ENCODE results near the gene SLC17A7.

SLC17A7 gene

DNA sequence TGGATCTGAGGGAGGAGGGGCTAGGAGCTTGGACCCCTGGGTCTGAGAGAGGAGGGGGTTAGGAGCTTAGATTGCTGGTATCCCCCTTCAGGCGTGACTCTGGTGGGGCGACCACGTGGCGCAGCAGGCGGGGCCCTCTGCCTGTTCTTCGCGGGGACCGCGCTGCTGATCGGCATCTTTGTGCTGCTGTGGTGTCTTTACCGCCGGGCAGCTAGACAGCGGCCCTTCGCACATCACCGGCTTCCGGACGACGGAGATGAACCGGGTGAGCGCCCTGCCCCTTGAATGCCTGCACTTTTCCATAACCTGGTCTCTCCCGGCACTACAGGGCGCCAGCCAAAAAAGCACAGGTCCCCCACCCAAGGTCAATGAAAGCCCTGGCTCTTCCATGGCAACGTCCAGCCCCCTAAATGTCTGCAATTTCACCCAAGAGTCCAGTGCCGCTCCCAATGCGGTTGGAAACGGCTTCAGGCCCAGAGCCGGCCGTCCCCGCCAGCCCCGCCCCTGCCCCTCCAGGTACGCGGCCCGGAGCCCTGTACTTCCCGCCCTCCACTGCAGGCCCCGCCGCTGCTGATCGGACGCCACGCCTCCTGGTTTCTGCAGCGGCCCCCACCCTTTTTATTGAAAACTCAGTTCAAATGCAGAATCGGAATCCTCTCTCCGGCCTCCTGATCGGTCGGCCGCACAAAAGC is 13.3 kb downstream of the SLC17A7 start:
- DNase-seq (ENCODE audit: low spot score): no peak

DNA sequence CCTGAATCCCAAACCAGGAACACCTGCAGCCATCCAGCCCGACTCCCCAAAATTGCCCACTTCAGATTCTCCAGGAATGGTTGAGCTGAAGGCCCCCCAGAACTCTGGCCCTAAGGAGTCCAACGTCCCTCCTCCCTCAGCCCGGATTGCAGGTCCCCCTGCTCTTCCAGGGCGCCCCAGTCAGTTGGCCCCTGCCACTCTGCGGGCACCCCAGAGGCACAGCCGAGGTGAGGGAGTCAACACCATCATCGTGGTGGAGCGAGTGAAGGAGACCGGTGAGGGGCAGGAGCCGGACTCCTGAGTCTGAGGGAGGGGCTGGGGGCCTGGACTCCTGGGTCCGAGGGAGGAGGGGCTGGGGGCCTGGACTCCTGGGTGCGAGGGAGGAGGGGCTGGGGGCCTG is 14.0 kb downstream of the SLC17A7 start:
- DNase-seq (ENCODE audit: low spot score): no peak

DNA sequence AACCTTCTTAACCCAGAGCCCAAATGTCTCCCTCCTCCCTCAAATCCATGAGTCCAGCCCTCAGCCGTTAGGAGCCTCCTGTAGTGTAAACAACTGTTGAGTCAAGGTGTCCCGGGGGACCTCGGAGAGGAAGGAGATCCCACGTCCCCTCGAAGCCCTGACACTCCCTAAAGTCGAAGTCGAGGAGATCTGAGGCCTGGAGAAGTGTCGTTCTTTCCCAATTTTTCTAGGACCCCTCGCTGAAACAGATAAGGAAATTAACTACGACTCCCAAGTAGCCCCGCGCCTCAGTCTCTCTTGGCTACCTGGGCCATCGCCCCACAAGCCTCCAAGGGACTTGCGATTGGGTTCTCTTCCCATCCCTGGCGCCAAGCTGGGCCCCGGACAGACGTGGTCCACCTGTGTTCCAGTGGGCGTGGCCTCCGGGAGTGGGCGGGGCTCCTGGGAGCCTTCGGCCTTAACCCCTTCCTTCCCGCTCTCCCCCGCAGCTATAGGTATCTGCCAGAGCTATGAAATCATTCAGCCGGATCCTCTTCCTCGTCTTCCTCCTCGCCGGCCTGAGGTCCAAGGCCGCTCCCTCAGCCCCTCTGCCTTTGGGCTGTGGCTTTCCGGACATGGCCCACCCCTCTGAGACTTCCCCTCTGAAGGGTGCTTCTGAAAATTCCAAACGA is 15.3 kb downstream of the SLC17A7 start:
- DNase-seq (ENCODE audit: low spot score): no peak

DNA sequence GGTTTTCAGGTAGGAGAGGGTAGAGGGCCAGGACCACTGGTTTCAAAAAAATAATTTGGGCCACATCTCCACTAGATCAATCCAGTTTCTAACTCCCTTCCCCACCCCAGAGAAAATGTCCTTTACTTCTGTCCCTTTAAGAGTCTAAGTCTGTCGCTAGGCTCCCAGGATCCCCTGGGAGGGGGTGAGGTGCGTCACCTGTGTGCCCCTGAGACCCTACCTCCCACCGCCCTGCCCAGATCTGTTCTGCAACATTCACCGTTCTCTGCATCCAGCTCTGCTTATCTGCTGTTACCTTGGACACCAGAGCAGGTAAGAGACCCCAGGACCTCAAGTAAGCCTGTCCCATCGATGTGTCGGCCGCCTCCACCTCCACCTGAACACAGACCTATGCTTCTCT is 16.1 kb downstream of the SLC17A7 start, which contains the start of gene GFY:
Gene GFY, plus strand, starts transcription at position 211 of the 400 bp plus-strand sequence. CDS start 1,043 bp downstream, outside the sequence.
- no peak for DNase-seq (ENCODE audit: low spot score)

DNA sequence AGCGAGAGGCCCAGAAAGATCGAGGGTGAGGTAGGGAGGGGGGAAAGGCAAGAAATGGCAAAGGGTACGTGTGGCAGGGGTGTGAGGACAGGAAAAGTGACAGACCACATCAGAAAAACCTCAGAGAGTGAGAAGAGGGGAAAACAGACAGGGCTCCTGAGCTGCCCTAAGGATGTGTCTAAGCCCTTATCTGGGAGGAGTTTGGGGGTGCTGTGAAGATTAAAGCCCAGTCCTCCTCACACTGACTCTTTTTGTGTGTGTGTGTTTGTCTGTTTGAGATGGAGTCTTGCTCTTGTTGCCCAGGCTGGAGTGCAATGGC is 17.4 kb downstream of the SLC17A7 start:
- DNase-seq (ENCODE audit: low spot score): no peak

DNA sequence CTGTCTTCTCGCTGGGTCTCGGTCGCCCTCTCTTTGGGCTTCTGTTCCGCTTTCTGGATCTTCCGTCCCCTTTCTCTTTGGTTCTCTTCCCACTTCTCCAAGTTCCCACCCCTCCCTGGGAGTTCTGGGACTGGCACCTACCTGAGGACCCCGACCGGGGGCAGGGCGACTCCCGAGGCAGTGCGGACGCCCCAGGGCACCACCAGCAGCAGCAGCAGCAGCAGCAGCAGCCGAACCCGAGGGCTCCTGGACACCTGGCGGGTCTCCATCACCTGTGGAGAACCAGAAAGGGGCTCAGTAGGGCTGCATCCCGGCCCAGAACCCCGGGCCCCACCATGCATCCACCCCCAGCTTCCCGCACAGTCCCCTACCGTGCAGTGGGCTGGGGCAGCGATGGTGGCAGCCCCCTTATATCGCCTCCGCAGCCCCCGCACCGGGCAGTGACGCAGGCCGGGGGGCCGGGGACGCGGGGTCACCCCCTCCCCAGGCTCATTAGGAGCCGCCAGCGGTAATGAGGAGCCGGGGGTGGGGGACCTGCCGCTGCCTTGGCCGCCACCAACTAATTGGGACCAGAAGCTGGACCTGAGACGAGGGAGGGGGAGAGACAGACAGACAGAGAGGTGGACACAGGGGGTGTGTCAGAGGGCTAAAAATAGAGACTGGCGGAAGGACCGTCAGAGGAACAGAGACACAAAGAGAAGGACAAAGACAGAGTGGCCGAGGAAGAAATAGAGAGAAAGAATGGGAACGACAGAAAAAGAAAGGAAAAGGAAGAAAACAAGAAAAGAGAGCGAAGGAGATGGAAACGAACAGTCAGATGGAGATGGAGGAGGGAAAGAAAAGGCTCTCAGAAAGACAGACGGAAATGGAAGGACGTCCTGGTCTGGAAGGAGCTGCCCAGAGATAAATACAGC is 18.0 kb downstream of the SLC17A7 start, which contains the start of gene PTH2:
Gene PTH2, minus strand, starts transcription at position 371 of the 914 bp plus-strand sequence. Its CDS starts 102 bp downstream, at position 269.
- DNase-seq (ENCODE audit: low spot score): no peak

DNA sequence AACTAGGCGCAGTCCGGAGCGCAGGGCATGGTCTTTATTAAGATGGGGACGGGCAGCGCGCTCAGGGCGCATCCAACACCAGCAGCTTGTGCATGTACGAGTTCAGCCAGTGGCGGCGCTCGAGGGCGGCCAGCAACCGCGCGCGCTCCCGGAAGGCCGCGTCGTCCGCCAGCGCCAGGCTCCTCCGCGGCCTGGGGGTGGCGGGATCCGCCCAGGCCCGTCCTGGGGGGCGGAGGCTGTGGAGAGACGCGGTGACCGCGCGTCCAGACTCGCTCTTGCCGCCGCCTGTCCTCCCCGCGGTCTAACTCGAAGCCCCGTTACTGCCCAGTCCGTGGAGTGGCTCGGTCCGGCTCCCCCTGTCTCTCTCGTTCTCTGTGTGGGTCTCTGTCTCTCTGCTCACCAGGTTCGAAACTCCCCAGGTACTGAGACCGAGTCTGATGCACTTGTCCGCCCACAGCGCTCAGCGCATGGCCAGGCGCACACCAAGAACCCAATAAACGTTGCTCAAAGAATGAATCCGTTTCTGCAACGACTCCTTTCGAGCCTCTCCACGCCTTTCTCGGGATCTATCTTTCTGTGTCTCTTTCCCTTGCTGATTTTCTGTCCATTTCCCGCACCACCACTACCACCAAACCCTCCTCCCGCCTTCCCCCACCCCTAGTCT is 18.8 kb downstream of the SLC17A7 start:
- no peak for DNase-seq (ENCODE audit: low spot score)

DNA sequence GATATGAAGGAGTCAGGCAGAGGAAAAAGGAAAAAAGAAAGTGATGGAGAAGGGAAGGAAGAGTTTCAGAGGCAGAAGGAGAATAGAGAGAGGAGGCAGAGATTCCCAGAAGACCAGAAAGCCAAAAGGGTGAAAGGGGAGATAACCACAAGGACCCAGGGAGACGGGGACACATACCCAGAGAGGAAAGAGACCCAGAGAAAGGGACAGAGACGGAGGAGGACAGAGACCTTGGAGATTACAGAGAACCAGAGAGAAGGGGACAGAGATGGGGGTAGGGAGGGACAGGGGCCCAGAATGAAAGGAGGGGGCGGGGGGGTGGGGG is 19.5 kb downstream of the SLC17A7 start:
- DNase-seq (ENCODE audit: low spot score): no peak

DNA sequence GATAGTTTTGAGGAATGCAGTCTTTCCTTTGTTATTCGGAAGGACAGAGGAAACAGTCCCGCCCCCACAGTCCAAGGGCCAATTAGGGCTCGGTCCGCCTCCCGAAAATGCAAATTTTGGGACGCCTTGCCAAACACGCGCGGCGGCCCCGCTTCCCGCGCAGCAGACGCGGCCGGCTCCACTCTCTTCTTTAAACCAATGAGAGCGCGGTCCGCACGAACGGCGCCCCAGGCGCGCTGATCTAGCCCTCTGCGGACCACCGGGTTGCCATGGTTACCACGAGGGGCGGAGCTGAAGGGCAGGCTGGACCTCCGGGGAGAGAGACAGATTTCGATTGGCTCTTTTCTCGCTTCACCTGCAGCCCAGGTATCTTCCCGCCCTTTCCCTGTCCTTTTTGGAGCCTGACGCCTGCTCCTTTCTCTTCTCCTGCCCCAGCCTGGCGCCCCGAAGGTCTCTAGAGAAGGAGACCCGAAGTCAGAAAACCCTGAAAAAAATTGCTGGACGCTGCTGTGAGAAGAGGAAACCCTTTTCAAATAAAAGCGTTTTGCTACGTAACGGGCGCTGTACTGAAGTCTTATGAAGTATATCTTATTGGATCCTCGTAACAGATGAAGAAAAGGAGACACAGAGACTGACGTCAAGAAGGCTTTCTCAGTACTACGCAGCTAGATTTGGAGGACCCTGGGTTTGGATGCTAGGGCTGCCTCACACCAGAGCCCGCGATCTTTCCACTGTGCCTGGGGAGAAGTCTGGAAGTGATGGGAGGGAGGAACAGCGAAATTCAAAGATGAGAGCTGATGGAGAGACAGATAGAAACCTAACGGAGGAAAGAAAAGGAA is 20.1 kb downstream of the SLC17A7 start:
- DNase-seq (ENCODE audit: low spot score): peak; percentile 77

DNA sequence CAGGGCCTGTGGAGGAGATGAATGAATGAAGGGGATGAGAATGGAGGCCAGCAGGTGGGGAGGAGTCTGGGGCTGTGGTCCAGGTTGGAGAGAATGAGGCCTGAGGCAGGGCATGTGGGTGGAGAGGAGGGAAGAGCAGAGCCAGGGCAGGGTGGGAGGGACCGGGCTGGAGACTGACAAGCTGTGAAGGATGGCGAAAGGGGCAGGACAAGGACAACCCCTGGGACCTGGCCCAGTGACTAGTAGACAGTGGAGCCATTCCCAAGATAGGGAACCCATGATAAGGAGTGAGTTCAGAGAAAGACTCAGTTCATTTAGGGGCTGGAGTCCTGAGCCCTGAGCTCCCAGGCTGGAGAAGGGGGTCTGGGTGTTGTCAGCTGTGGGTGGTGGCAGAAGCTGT is 21.1 kb downstream of the SLC17A7 start:
- DNase-seq (ENCODE audit: low spot score): no peak

DNA sequence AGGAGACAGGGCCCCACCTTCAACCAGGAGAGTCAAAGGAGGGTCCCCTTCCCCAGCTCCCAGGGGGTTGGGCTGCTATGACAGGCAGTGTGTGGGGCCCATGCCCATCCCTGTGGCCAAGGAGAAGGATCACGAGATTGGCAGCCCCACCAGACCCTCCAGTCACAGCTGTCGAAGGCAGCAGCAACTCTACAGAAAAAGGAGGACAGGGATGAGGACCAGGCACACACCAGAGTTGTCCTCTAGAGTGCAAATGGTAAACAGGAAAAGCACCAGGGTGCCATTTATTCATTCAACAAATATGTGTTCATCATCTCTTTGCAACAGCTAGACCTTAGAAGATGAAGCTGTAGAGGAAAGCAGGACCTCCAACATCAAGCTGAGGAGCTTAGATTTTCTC is 22.2 kb downstream of the SLC17A7 start:
- no peak for DNase-seq (ENCODE audit: low spot score)

DNA sequence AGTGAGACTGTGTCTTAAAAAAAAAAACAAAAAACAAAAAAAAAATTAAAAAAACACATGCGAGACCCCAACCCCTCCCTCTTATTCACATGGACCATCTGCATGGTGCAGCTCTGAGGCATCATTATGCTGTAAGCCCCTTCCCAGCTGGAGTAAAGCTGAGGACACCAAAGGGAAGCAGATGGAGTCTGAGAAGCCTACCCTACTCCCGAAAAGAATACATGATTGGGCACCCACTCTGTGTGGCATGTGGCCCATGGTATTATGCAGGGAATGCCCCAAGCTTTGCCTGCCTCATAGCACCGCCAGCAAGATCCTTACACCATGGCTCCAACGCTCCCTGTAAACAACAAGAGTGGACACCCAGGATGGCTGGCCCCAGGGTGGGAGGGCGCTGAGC is 22.8 kb downstream of the SLC17A7 start:
- no peak for DNase-seq (ENCODE audit: low spot score)

DNA sequence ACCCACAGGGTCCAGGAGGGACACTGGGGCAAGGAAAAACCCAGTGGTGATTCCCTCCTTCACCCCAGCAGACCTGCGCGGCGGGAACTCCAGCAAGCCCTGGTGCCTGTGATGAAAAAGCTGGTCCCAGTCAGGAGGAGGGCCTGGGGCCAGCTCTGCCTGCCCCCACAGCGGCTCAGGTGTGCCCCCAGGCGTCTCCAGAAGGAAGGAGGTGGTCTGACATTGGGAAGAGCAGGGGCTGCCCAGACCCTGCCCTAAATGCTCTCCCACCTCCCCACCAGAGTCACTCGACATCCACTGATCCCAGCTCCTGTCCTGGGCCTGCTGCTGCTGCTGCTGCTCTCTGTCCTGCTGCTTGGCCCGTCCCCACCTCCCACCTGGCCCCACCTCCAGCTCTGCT is 24.2 kb downstream of the SLC17A7 start:
- DNase-seq (ENCODE audit: low spot score): no peak

DNA sequence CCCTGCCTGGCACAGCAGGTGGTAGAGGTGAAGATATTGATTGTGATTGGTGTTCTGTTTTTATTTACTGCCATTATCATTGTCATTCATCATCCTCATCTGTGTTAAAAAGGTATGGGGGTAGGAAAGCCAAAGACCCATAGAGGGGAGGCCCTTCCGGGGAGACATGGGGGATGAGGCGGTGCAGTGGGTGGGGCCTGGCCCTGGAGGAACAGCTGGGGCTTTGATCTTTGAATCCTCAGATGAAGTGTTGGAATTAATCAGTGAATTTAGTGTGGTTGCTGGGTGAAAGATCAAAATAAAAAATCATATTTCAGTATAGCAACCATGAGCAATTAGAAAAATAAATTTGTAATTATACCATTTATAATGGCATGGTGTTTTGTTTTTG is 25.5 kb downstream of the SLC17A7 start:
- no peak for DNase-seq (ENCODE audit: low spot score)

DNA sequence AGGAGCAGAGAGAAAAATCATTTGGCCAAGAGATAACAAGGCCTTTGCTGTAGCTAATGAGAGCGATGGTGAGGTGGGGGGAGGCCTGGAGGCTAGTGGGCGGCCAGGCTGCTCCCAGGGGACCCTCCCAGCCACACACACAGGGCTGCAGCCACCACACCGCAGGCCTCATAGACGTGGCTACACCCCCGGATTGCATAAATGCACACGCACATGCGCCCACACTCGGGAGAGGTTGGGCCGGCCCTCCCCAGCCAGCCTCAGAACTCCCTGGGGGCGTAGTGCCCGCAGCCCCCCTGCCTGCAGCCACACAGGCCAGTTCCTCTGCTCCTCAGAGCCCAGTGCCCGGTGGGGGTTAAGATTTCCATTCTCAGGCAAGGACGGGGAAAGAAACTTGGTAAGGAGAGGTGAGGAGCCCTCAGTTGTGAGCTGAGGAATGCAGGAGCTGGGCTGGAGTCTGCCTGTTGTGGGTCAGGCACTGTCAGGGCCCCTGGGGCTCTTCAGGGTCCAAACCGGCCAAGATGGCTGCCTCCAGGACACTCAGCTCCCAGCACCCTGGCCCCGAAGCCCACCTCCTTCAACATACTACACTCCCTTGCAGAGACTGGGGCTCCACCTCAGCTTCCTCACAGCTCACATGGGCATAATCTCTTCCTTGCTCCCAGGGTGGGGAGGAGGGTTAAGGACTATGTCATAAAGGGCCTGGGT is 26.1 kb downstream of the SLC17A7 start:
- no peak for DNase-seq (ENCODE audit: low spot score)

DNA sequence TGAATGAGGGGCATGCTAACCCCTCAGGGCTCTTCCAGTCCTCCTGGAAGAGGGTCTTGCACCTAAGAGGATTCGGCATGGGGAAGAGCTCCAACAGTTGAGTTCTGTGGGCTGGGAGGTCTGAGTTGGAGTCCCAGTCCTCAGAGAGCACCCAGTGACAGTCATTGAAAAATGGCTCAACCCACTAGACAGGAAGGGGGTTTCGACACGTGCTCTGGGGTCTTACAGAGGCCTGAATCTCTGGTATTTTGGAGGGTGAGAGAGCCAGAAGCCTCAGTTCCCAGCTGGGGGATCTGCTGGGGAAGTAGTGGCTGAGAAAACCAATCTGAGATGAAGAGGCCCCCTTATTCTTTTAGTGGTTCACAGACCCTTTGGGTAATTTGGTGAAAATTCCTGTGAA is 27.1 kb downstream of the SLC17A7 start:
- DNase-seq (ENCODE audit: low spot score): no peak

DNA sequence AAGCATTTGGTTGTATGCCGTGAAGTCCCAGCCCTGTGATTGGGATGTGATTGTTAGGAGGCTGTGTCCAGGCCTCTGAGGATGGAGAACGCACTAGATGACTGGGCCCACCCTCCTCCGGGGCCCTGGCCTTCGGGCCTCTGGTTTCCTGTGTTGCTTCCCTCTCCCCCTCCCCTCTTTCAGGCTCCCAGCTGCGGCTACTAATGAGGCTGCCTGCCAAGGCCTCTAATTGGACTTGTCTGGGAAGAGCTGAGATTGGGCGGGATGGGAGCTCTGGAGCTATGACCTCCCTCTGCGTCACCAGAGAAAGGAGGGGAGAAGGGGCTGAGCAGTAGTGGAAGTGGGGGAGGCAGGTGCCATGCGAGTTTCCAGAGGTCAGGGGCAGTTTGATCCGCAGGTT is 28.0 kb downstream of the SLC17A7 start:
- peak; percentile 74 for DNase-seq (ENCODE audit: low spot score)

DNA sequence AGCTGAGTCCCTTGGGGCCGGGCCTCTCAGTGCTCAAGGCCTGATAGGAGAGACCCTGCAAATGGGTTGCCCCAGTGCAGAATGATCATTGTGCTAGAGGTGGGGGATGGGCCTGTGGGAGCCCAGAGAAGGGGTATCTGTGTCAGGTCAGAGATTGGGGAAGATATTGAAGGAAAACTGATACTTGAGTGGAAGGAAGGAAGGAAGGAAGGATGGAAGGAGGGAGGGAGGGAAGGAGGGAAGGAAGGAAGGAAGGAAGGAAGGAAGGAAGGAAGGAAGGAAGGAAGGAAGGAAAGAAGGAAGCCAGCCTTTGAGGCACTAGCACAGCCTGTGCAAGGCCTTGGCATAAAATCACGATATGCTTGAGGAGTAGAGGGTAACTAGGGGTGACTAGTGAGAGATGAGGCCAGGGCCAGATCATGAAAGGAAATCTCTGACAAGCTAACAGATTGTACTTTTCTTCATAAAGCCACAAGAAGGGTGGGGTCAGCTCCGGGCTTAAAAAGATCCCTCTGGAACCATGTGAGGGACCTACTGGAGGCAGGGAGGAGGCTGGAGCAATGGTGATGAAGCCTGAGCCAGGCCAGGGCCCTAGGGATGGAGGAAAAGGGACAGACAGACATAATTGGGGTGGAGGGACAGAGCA is 29.5 kb downstream of the SLC17A7 start:
- no peak for DNase-seq (ENCODE audit: low spot score)

DNA sequence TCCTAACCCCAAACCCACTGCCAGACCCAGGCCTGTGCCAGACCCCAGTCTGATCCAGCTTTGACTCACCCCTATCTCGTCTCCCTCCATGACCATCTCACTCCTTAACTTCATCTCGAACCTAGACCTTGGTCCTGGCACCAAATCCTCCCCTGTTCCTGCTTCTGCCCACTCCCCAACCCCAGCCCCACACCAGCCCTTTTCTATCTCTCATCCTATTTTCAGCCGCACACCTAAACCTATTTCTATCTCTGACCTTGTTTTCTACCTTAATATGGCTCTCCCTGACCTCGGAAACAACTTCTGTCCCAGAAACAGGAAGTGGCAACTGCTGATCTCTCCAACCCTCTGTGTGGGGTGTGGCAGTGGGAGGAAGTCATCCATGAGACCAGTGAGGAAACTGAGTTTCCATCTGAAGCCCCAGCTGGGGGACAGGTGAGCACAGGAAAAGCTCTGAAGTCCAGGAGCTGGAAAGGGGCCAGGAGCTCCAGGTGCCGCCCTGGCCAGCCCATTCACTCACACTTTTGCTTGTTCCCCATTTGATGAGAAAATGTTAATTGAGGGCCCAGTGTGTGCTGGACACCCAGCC is 31.8 kb downstream of the SLC17A7 start:
- no peak for DNase-seq (ENCODE audit: low spot score)
